ENCODE results near the gene ABHD6. TPM values are rescaled to one million over a fixed set of nuclear protein-coding genes. Genes with fewer than 3 reads are reported as not detected.

The ABHD6 gene
- total and polyA plus RNA-seq, 9 of the 15 experiments (the other 6 are each of a cell fraction or from before 2014, with no cell fraction given) = 0.53 to 3.6 (median 2.5) TPM

DNA sequence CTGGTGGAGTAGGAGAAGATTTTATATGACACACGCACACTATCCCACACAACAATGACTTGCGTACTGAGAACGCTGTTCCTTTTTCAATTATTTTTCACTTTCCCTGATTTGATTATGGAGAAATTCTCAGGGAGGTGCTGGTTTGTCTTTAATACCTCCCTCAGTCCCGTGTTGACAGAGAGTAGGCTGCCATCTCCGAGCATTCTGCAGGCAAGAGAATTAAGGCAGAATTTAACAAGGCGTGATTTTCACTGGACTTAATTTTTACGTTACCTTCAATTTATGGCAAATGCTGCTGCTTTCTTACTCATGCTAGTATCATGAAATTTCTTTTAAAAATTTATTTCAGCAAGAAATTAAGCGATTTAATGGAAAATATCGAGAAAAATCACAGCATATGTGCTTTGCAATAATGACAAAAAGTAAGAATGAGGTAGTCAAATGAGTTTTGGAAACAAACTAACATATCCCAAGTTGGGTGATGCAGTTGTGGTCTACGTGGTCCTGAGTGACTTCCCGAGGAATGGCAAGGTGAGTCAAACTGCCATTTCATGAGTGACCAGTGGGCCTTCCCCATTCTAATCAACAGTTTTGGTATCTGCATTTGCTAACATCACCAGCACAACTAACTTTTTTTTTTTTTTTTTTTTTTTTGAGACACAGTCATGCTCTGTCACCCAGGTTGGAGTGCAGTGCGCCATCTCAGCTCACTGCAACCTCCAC lies 43.7 kb upstream of the ABHD6 start:
- H3K4me3 ChIP-seq = no peak overlapping the region
- peaks cover 4 to 6% of the 10 kb centered on the region in 2 experiments for H3K4me1 ChIP-seq (replicated peaks in 1 of 2; ENCODE audit: control insufficient read depth in 2 of 2, insufficient read depth in 2 of 2, low read length in 2 of 2)
- H3K9ac ChIP-seq (ENCODE audit: insufficient read depth in 1 of 2, low read depth in 2 of 2, low read length in 2 of 2) = no peak overlapping the region
- no peak overlapping the region for H3K27ac ChIP-seq (ENCODE audit: extremely low read depth, low read depth, low read length)
- ChIA-PET CTCF (ENCODE audit: low intra/inter-chr PET ratio) (no interaction called here), POLR2A (no interaction called here)
- H3K9me1 ChIP-seq (ENCODE audit: control insufficient read depth, insufficient read depth, low read length) = no peaks in the 10 kb centered on the region
- DNase-seq (ENCODE audit: extremely low read depth in 1 of 4, low spot score in 3 of 4) = no peak
- in situ Hi-C loops (cut with MboI) (no loop called here), intact Hi-C loops (cut with micrococcal nuclease) (no loop called here)
- H3K36me3 ChIP-seq (ENCODE audit: control insufficient read depth, insufficient read depth, low read length) = no peaks in the 10 kb centered on the region
- no peak for TF ChIP-seq E2F8 (IDR thresholded peaks at IDR 0.05; ENCODE audit: low read depth, partially characterized antibody)
- BruUV-seq (replicated peaks) = no TSS peak
- H3K79me2 ChIP-seq (ENCODE audit: control insufficient read depth, insufficient read depth, low read length) = no peaks in the 10 kb centered on the region
- 43% methylated on average over 11 of the region's 12 CpGs for WGBS (ENCODE audit: insufficient coverage, low coverage, missing lambda C conversion rate)
- no peak overlapping the region for H2AFZ ChIP-seq (ENCODE audit: low read depth, low read length)
- H3K27me3 ChIP-seq (ENCODE audit: control insufficient read depth in 2 of 2, insufficient read depth in 2 of 2, low read length in 2 of 2) = no peaks in the 10 kb centered on the region; a peak in 1 of 5 replicates
- no peak for FAIRE-seq
- no peak overlapping the region for H3K4me2 ChIP-seq (ENCODE audit: insufficient read depth, low read length)
- no peaks in the 10 kb centered on the region for H3K9me3 ChIP-seq (replicated peaks; ENCODE audit: control insufficient read depth, insufficient read depth, low read depth, low read length)
- no peaks in the 10 kb centered on the region for H4K20me1 ChIP-seq (replicated peaks; ENCODE audit: control insufficient read depth, insufficient read depth, low read length)
- ATAC-seq = no peak

DNA sequence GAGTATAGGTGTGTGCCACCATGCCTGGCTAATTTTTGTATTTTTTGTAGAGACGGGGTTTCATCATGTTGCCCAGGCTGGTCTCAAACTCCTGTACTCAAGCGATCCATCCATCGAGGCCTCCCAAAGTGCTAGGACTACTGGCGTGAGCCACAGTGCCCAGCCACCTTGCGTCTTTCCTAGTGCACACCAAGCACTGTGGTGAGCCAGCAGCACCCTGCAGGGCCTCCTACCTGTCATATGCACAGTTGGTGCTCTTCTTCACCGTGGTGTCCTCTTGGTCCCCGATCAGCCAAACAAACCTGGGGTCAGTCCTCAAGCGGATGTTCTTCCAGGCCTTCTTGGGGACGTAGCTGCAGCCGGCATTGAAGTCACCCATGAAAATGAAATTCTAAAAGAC lies 40.0 kb upstream of the ABHD6 start:
- Histone ChIP-seq H3K9me1 (ENCODE audit: control insufficient read depth, insufficient read depth, low read length) (no peaks in the 10 kb centered on the region), H3K27ac (ENCODE audit: extremely low read depth, low read depth, low read length) (no peak overlapping the region), H3K9ac (ENCODE audit: insufficient read depth in 1 of 2, low read depth in 2 of 2, low read length in 2 of 2) (no peak overlapping the region), H4K20me1 (replicated peaks; ENCODE audit: control insufficient read depth, insufficient read depth, low read length) (no peaks in the 10 kb centered on the region), H3K4me2 (ENCODE audit: insufficient read depth, low read length) (no peak overlapping the region), H3K4me1 (replicated peaks in 1 of 2; ENCODE audit: control insufficient read depth in 2 of 2, insufficient read depth in 2 of 2, low read length in 2 of 2) (no peaks in the 10 kb centered on the region; a peak in 1 of 5 replicates), H3K4me3 (no peak overlapping the region), H3K79me2 (ENCODE audit: control insufficient read depth, insufficient read depth, low read length) (no peaks in the 10 kb centered on the region), H2AFZ (ENCODE audit: low read depth, low read length) (no peak overlapping the region), H3K27me3 (ENCODE audit: control insufficient read depth in 2 of 2, insufficient read depth in 2 of 2, low read length in 2 of 2) (peaks cover 0 to 12% of the 10 kb centered on the region in 2 experiments; a peak in 3 of 5 replicates), H3K9me3 (replicated peaks; ENCODE audit: control insufficient read depth, insufficient read depth, low read depth, low read length) (no peaks in the 10 kb centered on the region), H3K36me3 (ENCODE audit: control insufficient read depth, insufficient read depth, low read length) (no peaks in the 10 kb centered on the region)
- ChIA-PET POLR2A (no interaction called here), CTCF (ENCODE audit: low intra/inter-chr PET ratio) (no interaction called here)
- in situ Hi-C loops (cut with MboI) = no loop called here
- DNase-seq (ENCODE audit: extremely low read depth in 1 of 4, low spot score in 3 of 4) (no peak), ATAC-seq (no peak), FAIRE-seq (no peak)
- BruUV-seq (replicated peaks) = no TSS peak
- intact Hi-C loops (cut with micrococcal nuclease) = no loop called here
- 23% methylated on average over 6 of the region's 10 CpGs for WGBS (ENCODE audit: insufficient coverage, low coverage, missing lambda C conversion rate)
- TF ChIP-seq REST (IDR thresholded peaks at IDR 0.05; ENCODE audit: borderline replicate concordance) (no peak), REST (CRISPR knock-in tag; IDR thresholded peaks at IDR 0.05; ENCODE audit: low read depth) (no peak)

Measured in K562 (cell line).